Stimulated activated CD8-positive, alpha-beta memory T cell treated with anti-CD3 and anti-CD28 coated beads, Interleukin-15, amount 100 ng/mL, for 1 hour (primary cell): Measurements from ENCODE around the gene PPP2R1B.

Experiments used
- DNase-seq: peaks from one replicate; pipeline ENCODE4 v3.0.0-alpha.2; 2020; ENCODE audit warnings: low read depth

Gene PPP2R1B

DNA sequence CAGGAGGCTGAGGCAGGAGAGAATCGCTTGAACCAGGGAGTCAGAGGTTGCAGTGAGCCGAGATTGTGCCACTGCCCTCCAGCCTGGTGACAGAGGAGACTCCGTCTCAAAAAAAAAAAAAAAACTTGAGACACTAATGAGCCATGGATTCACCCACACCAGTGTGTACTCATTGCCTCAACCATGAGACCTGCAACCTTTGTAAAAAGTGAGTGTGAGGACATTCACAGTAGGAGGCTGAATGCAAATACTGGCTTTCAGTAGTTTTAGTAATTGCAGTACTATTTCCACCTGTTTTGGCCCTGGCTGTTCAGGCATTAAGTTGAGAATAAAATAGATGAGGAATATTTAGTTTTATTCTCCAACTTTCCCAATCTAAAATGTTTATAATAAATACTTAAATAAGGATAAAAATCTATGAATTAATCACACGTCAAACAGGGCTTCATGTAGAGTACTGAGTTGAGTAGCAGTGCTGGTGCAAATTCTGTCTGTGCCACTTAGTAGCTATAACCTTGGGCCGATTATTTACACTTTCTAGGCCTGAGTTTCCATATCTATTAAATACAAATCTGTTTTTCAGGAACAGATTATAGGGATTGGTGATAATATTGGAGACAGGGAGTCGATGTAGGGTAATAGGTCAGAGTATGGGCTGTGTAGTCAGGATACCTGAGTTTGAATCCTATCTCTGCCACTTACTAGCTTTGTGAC lies 72.8 kb downstream of the PPP2R1B start:
- DNase-seq = no peak

DNA sequence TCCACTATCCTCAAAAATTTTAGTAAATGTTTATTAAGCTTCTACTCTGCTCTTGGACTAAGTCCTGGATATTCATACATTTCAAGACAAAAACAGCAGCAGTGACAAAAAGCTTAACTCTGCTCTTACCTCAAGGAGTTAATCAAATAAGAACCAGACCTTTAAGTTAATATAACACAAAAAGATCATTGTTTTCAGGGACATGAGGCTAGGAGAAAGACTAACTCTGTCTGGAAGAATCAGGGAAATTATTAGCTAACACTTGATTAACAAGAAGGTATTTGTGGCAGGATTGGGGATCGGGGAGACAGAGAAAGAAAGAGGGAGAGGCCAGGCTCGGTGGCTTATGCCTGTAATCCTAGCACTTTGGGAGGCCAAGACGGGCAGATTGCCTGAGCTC lies 74.4 kb downstream of the PPP2R1B start:
- DNase-seq = no peak

DNA sequence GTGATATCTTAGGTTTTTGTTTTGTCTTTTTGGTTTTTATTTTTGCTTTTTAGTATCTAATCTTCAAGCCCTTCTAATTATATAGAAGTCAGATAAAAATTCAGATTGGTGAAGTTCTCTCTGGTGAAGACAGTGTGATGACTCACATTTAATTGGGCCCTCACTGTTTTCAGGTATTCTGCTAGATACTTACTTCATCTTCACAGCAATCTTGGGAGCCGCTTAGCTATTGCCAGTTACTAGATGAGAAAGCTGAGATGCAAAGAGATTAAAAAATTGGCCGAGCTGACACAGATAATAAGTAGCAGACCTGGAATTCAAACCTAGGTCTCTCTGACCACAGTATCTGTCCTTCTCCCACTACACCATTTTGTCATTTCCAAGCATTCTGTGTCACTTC lies 75.0 kb downstream of the PPP2R1B start:
- DNase-seq = no peak

- no peak for DNase-seq
These were observed 78.2 kb downstream of the PPP2R1B start for GRCh38 chr11:111688013-111688412.

GRCh38 chr11:111684251-111684650 lies 81.9 kb downstream of the PPP2R1B start:
- DNase-seq = no peak

DNA sequence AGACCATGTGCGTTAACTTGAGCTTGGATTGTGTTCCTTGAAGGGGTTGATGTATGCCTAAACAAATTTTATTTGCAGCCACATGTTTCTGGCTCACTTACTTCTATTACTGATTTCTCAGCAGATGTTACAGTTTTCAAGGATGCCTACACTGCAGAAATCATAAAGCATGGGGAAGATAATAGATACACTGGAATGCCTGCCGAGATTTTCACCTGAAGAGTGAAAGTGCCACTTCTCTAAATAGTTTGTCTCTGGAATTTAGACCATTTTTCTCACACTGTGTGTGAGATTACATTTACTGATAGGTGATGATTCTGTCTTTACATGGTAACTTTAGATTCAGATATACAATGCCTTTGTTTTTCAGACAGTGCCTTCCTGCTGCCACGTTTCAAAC lies 82.4 kb downstream of the PPP2R1B start:
- no peak for DNase-seq

GRCh38 chr11:111680486-111681175 lies 85.6 kb downstream of the PPP2R1B start:
- DNase-seq = no peak
